ENCODE data around the gene GPC6.

Gene GPC6

DNA sequence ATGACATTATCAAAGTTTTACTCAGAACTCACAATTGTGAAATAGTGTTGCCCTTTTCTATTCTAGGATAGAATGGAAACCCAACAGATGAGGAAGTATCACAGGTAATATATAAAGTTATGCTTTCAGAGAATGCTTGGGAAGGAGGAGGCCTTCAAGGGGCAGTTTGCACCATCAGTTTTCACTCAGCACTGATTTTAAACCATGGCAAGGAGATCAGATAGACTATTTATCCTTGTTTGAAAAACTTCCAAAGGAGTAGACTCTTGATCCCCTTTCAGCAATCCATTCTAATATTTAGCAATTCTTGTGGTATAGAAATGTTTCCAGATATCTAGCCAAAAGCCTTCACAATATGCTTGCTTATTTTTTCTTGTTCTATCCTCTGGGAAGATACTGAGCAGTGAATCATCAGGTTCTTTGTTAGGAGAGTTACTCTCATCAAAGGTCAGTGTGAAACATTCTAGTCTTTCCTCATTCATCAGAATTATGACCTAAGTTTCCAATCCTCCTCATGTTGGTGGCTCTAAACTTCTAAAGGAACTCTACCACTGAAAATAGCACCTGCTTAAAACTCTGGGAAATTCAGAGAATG is 3.8 kb downstream of the GPC6 start:
- in situ Hi-C loops (cut with HindIII; ENCODE audit: low sequenced_read_pairs): no loop called here

DNA sequence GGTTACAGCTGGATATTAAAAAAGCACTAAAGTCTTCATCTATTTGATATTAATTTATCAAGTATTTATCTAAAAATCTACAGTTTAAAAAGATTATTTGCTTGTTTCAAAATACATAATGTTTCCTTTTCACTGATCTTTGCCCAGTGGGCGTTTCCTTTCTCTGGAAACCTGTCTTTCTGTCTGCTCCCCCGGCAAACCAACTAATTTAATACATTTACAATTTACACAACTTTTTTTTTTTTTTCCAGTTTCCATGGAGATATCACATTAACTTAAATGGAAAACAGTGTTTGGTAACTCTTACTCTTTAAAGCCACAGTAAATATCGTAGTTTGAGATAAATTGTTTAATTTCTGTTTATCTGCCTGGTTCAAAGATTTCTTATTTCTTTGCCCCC is 5.3 kb downstream of the GPC6 start:
- in situ Hi-C loops (cut with HindIII; ENCODE audit: low sequenced_read_pairs): no loop called here

DNA sequence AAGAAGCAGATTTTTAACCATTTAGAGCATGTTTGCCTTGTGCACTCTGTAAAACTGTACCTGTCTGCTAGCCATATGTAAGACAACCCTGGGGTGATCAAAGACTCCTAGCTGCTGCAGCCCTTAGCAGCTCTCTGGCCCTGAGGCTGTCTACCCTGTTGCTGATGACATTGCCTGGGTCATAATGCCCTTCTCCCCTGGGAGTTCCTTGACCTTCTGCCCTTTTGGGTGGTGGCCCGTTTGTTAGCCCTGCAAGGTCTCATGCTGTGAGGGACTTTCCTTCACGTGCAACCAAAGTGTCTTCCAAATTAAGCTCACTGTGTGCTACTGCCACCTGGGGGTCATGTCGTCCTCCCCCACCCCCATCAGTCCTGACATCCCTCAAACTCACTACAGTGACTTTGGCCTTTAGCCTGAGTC is 7.4 kb downstream of the GPC6 start:
- in situ Hi-C loops (cut with HindIII; ENCODE audit: low sequenced_read_pairs): no loop called here

DNA sequence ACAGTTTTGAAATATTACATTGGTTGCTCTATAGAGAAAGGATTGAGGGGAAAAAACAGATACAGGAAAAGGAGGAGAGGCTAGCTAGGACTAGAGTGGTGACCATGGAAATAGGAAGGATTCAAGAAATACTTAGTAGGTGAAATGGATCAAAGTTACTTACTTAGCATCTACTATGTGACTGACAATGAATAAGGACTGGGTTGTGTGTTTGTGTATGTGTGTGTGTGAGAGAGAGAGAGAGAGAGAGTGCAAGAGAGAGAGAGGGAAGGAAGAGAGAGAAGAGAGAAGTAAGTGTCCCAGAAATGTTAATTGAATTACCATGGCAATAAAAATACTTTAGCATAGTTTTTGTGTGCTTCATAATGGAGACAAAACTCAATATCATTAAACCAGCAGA is 7.9 kb downstream of the GPC6 start:
- in situ Hi-C loops (cut with HindIII; ENCODE audit: low sequenced_read_pairs): no loop called here

DNA sequence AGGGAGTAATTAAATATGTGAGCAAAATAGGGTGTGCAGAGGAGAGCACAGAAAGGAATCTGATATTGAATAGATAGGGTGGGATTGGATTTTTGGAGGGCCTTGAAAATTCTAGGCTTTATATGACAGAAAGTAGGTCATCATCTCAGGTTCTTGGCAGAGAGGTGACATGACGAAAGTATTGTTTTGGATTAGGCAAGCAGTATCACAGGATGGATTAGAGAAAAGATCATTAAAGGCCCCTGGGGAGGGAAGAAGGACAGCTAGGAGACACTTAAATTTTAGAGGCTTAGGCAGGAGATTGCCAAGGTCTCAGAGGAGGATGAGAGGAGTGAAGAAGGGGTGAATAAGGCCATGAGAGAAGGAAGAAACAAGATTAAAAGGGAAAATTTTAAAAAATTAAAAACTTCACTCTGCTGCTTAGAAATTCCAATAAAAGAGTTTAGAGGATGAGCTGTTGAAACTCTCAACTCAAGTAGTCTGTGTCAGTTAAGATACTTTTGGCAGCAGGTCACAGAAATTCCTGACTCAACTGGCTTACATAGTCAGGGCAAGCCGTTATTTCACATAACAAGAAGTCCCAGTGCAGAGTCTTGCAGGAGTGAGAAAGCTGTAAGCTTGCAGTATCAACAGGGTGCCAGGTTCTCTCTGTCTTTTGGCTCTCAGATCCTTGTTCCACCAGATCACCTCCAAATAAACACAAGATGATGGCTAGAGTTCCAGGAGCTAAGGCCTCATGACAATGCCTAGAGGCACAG is 8.8 kb downstream of the GPC6 start:
- in situ Hi-C loops (cut with HindIII; ENCODE audit: low sequenced_read_pairs): no loop called here

DNA sequence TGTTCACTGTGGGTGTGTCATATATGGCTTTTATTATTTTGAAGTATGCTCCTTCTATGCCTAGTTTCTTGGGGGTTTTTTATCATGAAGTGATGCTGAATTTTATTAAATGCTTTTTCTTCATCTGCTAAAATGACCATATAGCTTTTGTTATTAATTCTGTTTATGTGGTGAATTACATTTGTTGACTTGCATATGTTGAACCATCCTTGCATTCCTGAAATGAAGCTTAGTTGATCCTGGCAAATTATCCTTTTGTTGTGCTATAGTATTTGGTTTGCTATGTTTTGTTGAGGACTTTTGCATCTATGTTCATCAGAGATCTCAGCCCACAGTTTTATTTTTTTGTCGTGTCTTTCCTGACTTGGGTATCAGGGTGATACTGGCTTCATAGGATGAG is 12.1 kb downstream of the GPC6 start:
- in situ Hi-C loops (cut with HindIII; ENCODE audit: low sequenced_read_pairs): no loop called here

DNA sequence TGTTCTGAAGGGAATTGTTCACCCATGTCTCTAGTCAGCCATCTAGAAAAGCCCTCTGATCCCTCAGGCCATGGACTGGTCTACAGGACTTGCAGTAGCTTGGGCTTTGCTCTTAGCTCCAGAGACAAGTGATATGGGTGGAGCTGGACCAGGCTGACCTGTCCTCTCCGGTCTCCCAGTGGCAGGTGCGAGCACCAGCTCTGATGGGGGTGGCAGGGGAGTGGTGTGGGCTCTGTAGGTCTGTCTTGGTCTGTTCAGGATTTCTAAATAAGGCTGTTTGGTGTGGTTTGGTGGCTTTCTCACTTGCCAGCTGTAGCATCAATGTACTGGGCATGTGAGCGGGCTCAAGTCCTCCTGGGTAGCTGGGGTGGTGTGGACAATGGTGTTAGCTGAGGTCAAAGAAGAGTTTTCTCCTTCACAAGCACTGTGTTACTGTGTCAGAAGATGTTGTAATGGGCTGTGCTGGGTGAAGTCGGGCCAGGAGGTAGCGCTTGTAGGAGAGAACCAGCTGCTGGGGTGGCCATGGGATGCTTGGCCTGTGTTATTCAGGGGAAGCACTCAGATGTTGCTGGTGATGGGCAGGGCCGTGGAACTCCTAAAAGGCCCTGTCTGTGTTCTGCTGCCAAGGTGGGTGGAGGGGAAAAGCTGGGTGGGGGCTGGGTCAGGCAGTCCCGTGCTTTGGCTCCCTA is 16.9 kb downstream of the GPC6 start:
- in situ Hi-C loops (cut with HindIII; ENCODE audit: low sequenced_read_pairs): no loop called here

DNA sequence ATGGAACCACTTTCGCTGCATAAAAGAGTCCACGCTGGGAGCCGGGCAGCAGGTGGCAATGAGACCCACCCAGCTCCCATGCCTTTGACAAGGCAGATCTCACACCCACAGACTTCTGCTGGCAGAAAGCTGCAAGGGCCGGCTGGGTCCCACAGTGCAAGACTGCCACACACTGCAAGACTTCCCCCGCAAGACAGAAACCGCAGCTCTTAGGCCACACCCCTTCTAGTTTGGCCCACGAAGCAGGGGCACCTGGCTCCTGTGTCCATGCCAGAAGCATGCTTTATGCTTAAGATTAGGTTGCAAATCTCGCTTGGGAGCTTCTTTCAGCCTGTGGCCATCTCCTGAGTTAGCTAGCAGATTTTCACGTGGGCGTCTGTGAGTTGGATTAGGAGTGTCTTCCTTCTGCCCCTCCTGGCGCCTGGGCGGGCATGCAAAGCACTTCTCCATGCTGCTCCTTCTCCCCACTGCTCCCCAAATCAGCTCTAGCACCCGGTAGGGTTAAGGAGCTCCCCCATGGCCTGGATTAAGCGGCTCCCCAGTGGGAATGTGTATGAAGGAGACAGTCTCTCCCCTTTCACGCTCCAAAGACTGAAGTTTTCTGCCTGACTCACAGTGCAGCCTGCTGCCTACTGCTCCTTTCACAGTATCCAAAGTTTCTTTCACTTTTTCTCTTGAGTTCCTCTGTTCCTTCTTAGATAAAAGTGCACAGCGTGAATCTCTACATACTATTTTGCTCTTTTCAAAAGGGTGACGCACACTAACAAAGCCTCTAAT is 17.7 kb downstream of the GPC6 start:
- in situ Hi-C loops (cut with HindIII; ENCODE audit: low sequenced_read_pairs): no loop called here

DNA sequence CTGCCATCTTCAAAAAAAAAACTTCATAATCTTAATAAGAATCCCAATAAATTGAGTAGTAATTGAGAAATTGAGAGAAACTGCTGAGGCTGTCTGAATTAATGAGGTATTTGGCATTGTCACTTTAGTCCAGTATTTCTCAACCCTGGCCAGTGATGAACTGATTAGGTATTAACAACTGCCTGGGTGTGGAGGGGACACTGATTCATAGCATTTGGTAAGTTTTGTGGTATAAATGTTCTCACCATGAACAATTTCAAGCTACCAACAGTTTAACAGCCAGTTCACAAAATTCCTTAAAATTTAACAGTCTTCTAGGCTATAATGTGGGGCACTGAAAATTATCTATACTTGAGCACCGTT is 18.3 kb downstream of the GPC6 start:
- in situ Hi-C loops (cut with HindIII; ENCODE audit: low sequenced_read_pairs): no loop called here

DNA sequence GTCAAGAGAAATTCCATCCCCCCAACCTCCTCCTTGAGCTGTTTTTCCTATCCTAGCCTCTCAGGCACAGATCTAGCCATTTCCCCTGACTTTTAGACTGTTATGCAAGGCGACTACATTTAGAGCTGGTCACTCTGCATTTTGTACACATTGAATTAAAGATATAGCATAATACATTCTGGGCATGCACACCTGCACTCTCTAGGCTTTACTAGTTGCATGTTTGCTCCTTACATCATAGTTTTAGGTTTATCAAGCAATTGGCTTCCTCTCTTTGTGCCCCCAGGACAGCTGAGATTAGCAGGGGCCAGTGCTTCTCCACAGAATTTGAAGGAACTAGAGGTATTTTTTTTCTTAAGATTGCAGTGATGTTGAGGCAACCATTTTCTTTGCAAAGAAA is 19.5 kb downstream of the GPC6 start:
- in situ Hi-C loops (cut with HindIII; ENCODE audit: low sequenced_read_pairs): no loop called here

DNA sequence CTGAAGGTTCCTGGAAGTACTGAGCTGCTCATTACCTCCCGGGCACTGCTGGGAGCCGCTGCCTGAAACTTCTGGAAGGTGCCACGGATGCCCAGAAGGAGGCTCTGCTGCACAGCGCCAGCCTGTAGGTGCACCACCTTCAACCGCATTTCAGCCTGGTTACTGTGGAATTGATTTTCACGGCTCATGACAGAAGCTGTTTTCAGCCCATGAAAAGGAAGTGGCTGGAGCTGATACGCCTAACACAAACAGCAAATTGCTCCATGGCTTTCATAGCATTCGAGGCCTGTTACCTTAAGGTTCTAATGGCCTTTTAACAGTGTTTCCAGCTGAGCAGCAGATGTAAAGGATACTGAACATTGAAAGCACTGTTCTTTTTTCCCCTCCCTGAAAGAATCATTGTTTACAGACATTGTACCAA is 22.0 kb downstream of the GPC6 start:
- in situ Hi-C loops (cut with HindIII; ENCODE audit: low sequenced_read_pairs): no loop called here

DNA sequence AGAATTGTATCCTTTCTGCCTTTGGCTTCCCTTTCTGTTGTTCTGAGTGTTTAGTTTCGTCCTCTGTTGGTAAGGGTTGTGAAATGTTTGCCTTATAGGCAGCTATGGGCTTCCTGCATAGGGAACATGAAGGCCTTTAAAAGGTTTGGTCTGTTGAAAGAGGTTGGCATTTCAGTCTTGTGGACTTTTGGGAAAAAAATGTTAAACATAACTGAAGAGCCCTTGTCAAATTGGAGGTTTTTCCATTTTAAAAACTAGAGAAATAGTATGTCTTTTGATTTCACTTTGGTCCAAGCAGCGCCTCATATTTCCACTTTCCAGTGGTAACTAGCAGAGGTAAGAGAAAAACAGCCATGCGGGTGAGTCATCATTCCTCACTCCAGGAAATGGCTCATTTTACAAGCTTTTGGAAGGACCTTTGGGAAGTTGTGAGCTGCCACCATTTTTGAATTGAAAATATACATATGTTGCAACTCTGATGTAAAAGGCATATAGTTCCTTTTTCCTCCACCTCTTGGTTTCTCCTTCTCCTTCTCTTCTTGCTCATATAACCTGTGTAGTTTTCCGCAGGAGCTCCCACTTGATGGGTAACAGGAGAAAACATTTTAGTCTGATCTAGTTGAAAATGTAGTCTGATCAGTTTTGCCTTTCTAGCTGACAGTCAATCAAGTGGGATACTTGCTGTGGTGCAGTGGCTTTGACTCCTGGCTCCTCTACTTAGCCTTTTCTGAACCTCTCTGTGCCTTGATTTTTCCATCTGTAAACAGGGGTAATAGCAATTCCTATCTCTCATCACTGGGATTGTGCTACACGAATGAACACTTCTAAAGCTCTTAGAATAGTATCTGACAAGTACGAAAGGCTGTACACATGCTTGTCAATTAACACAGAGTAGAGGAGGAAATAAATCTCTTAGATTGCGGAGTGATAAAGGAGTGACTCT is 23.0 kb downstream of the GPC6 start:
- in situ Hi-C loops (cut with HindIII; ENCODE audit: low sequenced_read_pairs): no loop called here

DNA sequence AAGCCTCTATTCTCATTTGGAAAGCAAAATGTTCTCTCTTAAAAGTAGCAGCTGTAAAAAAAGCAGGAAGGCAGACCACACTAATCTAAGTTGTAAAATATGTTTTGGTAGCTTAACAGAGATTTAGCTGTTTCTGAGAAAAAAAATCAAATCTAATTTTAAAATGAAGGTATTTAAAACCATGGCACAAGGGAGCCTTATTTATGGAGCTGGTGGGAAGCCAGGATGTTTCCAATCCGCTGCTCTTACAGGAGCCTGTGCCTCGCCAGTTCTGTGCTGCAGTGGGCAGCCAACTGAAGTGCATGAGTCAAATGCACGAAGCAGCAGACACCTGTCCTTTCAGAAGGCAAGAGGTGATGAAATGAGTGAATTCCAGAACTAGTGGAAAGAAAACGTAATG is 28.2 kb downstream of the GPC6 start:
- in situ Hi-C loops (cut with HindIII; ENCODE audit: low sequenced_read_pairs): no loop called here

DNA sequence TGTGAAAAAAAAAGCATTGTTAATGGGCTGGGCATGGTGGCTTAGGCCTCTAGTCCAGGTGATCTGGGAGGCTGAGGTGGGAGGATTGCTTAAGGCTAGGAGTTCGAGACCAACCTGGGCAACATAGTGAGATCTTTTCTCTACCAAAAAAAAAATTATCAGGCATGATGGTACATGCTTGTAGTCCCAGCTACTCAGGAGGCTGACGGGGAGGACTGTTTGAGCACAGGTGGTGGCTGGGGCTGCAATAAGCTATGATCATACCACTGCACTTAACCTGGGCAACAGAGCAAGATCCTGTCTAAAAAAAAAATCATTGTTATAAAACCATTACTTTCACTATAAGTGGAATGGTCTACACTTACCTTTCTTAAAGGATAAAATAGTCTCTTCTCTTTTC is 30.4 kb downstream of the GPC6 start:
- in situ Hi-C loops (cut with HindIII; ENCODE audit: low sequenced_read_pairs): no loop called here

DNA sequence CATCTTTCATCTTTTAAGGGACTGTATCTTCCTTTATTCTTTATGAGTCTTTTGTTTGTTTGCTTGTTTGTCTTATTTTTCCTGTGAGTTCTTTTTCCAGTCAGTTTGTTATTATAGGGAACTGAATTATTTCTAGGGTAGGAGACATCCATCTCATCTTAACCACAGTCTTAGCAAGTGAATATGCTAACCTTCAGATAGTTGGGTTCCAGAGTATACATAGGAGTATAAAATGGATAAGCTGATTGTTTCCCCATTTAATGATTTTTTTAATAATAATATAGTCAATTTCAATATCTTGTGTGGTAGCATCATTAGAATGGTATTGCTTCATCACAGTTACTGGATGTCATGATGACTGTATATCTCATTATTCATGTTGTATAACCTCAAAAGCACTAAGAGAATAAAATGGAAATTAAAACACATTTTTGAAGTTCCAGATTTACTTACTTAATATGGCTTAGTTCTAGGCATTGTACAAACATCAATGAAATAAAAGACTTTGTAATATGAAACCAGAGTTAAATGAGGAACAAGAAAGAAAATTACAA is 33.0 kb downstream of the GPC6 start:
- in situ Hi-C loops (cut with HindIII; ENCODE audit: low sequenced_read_pairs): no loop called here

DNA sequence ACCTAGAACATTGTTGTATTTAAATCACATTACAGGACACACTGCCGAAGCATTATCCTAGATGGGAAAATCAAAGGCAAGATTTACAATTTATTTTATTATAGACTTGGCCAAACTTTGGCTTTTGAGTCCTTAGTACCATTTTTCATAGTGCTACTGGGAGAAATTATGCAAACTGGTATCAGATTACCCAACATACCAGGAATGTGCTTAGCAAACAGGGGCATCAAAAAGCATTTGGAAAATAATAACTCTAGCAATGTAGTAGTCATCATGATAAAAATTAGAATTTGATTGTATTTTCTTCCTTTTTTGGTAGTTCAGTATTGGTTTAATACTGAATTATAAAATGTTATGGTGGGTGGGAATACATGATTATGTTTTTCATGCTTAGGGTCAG is 34.0 kb downstream of the GPC6 start:
- in situ Hi-C loops (cut with HindIII; ENCODE audit: low sequenced_read_pairs): no loop called here

DNA sequence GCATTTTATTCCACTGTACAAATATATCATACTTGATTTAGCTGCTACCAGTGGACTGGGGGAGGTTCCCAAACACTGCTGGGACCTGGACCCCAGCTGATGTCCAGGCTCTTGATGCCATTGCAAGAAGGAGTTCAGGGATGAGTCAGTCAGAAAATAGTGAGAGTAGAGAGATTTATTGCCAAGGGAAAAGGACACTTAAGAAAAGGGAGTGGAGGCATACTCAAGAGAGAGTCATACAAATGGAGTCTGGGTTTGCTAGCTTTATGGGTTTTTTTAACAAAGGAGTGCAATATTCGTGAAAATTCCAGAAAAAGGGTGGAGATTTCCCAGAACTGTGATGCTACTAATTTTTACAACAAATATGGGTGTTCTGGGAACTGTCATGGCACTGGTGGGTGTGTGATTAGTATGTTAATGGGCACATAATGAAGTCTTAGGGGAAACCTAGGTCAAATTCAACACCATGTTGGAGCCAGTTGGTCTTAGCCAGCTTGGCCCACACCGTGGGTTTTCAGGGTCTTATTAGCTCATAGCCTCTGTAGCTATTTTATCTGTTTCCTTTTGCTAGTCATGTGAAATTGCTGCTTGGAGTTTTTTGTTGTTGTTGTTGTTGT is 36.2 kb downstream of the GPC6 start:
- in situ Hi-C loops (cut with HindIII; ENCODE audit: low sequenced_read_pairs): no loop called here

DNA sequence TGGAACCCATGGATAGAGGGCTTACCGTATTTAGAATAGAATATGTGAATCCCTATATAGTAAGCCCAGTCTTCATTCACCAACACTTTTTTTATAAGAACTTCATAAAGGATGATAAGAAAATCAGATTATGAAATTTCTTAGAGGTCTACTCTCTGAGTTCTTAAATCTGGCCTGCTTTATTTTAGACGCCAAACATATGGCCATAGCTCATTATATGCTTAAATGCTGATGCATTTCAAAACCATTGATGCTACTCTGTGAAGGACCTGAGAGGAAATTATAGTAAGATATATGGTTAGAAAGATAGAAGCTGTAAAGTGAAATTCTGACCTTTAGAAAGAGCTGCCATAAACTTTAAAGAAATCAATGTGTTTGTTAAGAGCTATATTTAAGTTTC is 38.3 kb downstream of the GPC6 start:
- in situ Hi-C loops (cut with HindIII; ENCODE audit: low sequenced_read_pairs): no loop called here

DNA sequence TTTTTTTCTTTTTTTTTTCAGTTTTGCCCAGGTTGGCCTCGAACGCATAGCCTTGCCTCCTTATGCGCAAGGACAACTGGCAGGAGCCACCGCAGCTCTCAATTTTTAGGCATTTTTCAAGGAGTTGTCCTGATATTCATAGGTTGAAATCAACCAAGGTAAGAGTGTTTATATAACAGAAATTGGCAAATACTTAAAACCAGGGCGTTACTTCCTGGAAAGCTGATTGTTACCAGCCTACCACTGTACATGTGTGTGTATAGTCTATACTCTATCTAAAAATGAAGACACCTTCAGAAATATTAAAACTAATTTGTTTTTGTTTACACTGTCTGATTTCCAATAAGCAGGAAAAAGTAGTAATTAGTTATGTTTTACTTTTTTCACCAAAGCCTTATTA is 39.2 kb downstream of the GPC6 start:
- in situ Hi-C loops (cut with HindIII; ENCODE audit: low sequenced_read_pairs): no loop called here

DNA sequence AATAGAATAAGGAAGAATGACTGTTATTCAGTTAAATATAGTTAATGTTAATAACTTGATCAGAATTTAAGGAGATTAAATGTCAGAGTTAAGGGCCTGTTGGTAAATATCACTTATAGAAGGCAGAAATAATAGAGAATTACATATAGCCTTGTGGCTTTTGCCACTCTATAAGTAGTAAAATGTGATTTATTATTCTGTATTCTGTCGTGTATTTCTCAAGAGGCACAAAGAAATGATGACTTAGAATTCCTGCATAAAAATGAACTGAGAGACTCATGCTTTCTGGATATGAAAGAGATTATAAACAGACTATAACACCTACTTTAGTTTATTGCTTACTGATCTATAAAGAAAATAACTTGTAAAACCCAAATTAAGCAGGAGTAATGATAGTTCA is 40.1 kb downstream of the GPC6 start:
- in situ Hi-C loops (cut with HindIII; ENCODE audit: low sequenced_read_pairs): no loop called here
